NCI-H1092 treated with DMSO at 0.1 percent for 48 hours (cell line): ENCODE data around the gene TMEM203.
"Not testable (repeated sequence)": the region's sequence is repeated elsewhere in the genome, so short reads cannot be mapped to it uniquely, and the experiment has no call there.

Experiments
- DNase-seq: peaks from one replicate; lab custom pipeline; 2025; lab: John Stamatoyannopoulos, UW

TMEM203 gene, protein sequence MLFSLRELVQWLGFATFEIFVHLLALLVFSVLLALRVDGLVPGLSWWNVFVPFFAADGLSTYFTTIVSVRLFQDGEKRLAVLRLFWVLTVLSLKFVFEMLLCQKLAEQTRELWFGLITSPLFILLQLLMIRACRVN

DNA sequence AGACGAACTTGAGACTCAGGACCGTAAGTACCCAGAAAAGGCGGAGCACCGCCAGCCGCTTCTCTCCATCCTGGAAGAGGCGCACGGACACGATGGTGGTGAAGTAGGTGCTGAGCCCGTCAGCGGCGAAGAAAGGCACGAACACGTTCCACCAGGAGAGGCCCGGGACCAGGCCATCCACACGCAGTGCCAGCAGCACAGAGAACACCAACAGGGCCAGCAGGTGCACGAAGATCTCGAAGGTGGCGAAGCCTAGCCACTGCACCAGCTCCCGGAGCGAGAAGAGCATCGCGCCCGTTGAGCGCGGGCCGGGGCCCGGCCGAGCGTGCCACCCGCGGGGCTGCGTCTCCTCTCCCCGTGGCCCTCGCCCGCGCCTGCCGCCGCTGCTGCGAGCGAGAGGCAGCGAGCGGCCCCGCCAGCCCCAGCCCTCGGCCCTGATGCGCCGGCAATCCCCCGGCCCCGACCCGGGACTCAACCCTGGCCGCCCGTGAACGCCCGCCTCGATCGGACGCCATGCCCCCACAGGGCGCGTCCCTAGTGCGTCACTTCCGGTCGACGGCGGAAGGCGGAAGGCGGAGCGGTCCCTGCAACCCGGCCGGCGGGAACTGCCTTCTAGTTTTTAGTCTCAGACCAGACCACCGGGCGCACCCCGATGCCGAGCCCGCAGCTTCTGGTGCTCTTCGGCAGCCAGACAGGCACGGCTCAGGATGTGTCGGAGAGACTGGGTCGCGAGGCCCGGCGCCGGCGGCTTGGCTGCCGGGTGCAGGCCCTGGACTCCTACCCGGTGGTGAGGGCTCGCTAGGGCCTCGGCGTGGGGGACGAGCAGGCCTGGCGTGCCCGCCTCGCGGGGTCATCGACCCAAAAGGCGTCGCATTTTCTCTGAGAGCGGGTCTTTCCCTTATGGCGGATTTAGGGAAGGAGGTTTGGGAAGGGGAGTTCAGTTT lies at the start of gene TMEM203, which contains the start of gene NDOR1:
Gene TMEM203, minus strand, starts transcription at position 523 of the 944 bp plus-strand sequence. Its CDS starts 234 bp downstream, at position 289.
Gene NDOR1, plus strand, starts transcription at position 575 of the 944 bp plus-strand sequence. Its CDS starts 78 bp downstream, at position 653.
- peak; percentile 45 for DNase-seq

DNA sequence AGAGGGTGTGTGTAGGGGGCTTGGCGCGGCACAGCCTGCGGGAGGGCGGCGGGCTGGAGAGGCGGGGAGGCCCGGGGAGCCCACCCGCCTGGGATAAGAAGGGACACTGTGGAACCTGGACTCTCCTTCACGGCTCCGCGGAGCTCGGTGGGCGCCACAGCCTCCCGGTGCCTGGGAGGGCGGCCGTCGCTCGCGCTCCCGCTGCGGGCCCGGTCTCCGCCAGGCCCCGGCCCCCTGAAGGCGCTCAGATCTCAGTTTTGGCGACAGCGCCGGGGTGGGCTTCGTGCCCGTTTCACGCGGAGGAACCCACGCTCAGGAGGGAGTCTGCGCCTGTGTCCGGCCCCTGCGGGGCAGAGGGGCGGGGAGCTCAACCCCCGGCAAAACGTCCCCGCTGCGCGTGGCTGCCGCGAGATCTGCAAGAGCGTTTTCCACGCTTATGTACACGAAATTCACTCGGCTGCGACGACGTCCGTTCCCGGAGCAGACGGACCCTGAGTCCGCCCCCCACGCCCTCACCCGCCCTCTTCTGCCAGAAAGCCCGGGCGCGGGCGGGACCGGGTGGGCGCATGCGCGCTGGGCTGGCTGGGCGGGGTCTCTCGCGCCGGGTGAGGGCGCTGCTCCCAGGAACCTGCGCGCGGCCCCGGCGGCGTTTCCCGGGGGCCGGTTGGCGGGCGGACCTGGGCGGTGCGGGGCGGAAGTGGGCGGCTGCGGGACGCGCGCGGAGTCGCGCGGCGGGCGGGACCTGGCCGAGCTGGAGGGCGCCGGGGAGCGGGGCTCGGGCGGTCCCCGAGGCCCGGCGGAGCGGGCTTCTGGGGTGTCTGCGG lies 49.4 kb upstream of the TMEM203 start, which contains the start of gene NELFB:
Gene NELFB, plus strand, starts transcription at position 704 of the 824 bp plus-strand sequence.
- DNase-seq: peak; percentile 90

DNA sequence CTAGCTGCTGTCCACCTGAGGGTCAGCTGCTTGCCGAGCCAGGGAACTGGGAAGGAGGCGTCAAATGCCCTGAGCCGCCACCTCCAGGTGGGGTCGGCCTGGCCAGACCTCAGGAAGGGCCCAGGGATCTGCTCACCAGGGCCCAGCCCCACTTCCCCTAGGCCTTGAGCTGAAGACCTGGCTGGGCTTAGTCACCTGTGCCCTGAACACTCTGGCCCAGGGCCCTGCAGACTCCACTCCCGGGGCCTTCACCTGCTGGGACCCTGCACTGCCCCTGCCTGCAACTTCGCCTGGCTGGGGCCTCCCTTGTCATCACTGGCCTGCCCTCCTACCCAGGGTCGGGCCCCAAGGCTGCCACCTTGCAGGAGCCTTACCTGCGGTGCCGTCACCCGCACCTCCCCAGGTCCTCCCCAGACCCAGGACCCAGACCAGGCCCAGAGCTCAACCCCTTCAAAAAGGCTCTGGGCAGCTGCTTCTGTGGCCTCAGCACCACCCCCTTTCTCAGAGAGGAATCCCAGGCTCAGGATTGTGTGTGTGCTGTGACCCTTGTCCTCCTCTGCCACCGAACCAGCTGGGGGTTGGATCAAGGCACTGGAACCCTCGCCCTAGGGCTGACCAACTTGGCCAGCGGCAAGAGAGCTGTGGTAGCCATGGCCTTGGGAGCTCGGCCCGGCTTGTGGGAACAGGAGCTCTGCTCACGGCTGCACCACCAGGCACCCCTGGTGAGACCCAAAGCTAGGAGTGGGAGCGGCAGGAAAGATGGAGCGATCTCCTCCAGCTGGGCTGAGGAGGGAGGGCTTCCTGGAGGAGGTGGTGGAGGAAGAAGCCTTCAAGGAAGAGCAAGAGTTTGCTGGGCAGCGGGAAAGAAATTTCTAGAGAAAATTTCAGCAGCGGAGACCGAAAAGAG lies 48.5 kb upstream of the TMEM203 start:
- no peak for DNase-seq

DNA sequence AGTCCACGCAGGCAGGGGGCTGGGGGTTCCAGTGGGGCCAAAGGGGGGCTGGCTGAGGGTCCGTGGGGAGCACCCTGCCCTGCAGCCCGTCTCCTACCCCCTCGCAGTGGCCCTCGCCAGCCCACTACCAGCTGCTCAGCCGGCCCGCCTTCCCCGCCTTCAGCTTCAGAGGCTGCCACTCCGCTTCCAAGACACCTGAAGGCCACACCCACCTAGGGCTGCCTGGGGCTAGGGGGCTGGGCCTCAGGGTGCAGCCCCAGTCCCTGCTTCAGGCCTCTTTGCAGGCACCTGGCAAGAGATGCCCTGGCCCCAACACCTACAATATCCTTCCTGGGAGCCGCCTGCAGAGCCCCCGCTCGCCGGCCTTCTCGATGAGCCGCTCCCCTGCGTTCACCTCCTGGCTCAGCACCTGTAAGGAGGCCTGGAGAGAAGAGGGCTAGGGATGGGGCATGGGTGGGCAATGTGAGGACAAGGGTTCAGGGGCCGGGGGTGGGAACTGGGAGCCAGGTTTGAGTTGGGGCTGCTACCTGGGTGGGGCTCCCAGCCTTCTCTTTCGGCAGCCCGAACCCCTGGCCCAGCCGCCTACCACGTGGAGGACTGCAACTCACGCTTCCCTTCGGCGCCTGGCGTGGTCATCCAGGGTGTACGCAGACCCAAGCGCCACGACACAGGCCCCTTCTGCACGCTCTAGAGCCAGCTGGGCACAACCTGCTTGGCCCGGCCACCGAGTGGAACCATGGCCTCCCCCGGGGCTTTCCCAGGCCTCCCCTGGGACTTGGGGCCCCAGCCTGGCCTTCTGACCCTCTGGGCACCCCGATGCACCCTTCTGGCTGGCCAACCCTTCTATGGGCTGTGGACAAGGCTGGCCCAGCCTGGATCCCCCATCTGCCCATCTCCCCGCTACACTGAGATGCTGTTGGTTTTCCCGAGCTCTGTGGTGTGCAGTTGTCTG lies 47.4 kb upstream of the TMEM203 start:
- DNase-seq: no peak

DNA sequence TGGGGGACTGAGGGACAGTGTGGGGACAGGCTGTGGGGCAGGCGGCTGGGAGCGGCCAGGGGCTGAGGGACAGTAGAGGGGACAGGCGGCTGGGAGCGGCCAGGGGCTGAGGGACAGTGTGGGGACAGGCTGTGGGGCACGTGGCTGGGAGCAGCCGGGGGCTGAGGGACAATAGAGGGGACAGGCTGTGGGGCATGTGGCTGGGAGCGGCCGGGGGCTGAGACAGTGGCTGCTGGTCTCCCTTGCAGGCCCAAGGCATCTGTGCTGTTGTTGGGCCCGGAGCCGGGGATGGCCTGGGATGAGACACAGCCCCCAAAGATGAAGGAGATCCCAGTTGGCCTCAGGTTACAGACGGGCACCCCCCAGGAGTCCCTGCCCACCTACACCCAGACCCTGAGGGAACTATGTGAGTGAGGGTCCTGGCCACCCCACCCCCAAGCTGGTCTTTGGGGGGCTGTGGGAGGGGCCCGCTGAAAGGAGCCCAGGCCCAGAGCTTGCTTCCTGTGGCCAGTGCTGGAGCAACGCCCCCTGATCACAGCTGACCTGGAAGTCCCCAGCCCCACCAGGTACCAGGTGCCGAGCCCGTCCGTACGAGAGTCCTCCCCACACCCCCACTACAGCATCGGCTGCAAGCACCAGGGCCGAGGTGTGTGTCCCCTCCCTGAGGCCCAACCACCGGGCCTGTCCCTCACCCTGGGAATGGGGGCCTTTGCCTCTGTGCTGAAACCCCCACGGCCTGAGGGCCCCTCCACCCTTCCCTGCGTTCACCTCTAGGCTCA lies 46.2 kb upstream of the TMEM203 start:
- DNase-seq: no peak

DNA sequence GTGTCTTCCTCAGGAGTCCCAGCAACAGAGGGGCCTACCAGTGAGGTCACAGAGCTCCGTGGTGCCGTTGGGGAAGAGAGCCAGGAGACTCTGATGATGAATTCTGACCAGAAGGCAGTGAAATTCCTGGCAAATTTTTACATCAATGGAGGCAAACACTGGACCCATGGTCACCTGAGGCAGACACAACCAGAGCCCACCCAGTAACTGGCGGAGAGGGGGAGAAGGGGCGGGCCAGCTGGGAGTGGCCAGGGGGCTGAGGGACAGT lies 45.7 kb upstream of the TMEM203 start, which contains the start of gene STPG3:
Gene STPG3, plus strand, starts transcription at position 93 of the 268 bp plus-strand sequence. Its CDS starts 1 bp downstream, at position 94.
- DNase-seq: no peak

DNA sequence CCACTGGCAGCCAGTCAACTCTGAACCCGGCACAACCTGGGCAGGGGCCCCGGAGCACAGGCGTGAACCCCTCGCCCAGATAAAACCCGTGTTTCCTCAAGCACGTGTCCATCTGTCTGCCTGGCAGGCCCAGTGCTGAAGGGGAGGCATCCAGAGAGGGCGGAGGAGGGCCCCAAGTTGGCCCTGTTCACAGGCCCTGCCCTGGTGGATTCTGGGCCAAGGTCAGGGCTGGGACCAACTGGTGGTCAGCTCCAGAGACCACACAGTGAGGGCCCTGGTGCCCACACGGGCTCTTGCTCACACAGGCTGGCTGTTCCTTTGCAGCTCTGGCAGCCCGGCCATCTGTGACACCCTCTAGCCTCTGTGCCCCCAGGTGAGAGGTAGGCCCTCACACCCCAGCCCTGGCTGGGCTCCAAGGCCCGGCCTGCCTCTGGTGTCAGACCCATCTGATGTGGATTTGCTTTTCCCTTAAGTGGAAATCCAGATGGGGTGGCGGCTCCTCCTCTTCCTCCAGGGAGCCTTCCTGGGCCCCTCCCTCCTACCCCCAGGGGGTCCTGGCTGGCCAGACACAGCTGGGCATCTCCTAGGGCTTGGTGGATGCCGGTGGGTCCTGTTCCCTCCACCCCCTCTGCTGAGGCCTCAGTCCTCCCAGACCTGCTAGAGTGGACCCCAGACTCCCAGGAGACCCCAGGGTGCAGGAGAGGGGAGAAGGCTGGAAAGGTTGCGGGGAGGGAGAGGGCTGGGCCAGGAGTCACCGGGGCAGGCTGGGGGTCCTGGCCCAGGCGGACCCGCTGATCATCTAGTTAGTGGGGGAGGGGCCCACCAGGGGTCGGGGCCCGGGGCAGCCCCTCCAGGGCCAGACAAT lies 45.1 kb upstream of the TMEM203 start:
- DNase-seq: no peak

DNA sequence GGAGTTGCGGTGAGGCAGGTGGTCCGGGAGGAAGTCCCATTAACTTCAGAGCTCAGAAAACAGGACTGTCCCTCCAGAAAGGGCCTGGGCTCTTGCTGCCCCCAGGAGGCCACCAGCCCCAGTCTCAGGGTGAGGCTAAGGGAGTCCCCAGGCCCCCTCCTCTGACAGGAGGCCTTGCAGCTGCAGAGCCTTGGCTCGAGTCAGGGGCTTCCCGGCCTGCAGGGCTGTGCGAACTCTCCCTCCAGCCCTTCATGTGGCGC lies 42.4 kb upstream of the TMEM203 start:
- no peak for DNase-seq

DNA sequence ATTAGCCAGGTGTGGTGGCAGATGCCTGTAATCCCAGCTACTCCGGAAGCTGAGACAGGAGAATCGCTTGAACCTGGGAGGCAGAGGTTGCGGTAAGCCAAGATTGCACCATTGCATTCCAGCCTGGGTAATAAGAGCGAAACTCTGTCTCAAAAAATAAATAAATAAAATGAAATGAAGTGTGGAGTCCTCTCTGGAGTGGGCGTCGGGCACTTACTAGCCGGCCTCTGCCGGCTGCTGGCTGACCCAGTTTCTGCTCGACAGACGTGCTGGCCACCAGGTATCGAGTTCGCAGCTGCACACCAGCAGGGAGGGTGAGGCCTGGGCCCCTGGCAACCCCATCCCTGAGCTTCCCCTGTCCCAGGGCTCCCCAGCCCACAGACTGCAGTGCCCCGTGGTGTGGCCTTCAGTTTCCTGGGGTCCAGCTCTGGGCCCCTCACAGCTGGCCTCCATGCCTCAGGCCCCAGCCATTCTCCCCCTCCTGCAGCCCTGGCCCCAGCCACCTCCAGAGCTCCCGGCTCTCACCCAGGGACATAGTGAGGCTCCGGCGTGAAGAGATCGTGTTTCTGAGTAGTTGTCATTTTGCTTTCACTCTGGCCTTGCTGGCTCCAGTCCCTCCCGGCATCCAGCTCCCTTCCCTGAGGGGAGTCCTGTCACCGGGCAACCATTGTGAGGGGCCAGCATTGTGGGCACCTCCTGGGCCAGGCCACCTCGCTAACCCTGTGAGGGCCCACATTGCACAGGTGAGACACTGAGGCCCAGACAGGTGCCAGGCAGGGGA lies 41.9 kb upstream of the TMEM203 start:
- peak; percentile 29 for DNase-seq

DNA sequence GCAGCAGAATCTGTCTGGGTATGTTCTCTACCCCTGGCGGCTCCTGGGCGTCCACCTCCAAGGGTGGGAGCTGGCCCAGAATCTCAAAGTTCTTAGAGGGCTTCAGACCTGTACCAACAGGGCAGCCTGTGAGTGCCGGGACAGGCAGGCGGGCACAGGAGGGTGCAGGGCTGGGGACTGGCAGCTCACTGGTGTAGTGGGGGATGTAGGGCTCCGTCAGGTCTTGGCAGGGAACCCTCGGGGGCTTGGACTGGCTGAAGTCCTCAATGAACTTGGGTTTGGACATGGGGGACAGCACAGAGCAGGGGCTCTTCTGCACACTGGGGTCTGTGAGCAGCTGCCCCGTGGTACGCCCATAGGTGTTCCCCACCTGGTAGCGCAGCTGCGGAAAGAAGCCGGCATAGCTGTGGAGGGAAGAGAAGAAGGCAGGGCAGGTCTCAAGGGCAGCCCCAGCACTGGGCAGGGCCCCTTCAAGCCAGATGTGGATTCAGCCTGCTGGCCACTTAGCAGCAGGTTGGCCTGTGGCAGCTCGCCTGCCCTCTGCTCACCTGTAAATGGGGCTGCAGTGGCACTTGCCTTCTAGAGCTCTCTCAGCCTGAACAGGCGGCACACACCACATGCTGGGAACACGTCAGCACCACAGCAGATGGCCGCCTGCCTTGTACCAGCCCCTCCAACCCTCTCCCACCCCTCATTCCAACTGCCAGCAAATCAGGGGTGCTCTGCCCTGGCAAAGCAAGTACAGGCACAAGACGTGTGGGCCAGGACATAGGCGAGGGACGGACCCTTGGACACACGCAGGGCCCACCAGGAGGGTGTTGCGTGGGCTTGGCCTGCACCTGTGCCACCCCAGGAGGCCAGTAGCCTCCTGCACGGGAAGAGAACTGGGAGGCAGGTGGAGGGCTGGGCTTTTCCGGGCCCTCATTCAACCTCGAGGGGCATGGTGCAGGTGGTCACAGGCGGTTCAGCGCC lies 40.3 kb upstream of the TMEM203 start:
- no peak for DNase-seq

DNA sequence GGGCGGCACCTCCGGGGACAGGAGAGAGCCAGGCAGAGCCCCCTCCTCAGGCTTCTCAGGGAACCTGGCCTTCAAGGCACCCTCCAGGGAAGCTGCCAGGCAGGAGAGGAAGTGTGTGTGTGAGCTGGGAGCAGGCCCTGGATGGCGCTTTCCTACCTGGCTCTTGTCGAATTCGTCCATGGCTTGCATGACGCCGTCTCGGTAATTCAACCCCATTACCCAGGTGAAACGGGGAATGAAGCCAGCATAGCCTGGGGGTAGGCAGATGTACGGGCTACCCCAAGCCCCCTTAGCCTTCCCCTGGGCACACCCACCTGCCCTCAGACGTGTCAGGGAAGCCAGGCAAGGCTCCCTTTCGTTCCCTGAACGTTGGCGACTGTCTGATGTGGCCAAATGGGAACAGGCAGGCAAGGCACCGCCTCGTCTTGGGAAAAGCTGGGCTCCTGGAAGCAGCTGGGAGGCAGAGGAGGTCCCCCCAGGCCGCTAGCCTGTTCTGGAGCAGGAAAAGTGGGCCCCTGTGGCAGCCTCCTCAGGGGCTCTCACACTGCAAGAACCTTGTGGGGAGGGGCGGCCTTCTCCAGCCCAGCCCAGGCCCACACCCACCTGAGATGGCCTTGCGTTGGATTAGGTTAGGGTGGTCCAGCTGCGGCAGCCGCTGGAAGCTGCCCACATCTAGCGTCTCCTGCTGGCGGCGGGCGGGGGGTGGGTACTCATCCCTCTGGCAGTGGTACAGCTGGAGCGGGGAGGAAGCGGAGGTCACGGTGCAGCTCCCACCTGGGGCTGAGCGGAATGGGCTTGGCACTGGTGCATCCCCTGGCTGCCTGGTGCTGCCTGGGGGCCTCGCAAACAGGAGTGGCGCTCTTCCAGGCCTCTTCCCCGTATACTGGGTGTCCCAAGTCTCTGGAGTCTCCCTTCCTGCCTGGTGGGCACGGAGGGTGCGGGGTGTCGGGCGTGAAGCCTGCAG lies 39.3 kb upstream of the TMEM203 start:
- DNase-seq: peak; percentile 52

DNA sequence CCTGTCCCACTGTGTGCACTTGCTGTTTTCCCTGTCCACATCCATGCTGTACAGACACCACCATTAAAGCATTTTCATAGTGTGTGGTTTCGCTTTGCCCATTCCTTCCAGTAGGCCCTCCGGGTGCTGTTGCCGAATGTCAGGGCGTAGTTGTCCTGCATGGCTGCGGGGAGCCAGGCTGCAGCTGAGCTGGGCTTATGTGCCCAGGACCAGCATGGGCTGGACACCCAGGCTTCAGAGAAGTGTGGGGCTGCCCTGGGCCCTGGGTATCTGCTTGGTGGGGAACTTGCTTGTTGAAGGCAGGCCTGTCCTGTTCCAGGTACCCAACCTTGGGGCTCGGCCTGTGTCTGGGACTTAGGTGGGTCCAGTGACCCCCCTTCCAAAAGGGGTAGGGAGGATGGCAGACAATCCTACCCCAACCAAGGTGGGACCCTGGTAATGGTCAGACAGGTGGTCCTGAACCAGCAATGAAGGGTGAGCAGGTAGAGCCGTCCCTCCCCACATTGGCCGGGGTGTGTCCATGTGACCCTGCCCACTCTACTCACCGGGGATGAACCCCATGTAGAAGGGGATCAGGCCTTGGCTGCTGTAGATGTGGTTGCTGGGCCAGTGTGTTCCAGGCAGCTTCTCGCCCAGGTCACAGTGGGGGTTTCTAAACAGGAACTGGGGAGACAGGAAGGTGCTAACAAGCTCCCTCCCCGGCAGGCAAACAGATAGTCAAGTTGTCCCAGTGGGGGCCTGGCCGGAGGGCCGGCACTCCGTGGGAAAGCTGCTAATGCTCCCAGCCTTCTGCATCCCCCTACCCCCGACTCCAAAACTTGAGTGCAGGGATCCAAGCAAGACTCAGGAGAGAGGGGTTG lies 38.4 kb upstream of the TMEM203 start:
- DNase-seq: peak; percentile 52

DNA sequence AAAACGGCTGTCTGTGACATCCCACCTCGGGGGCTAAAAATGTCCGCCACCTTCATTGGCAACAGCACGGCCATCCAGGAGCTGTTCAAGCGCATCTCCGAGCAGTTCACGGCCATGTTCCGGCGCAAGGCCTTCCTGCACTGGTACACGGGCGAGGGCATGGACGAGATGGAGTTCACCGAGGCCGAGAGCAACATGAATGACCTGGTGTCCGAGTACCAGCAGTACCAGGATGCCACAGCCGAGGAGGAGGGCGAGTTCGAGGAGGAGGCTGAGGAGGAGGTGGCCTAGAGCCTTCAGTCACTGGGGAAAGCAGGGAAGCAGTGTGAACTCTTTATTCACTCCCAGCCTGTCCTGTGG lies 37.8 kb upstream of the TMEM203 start:
- DNase-seq: not testable (repeated sequence)
